Measurements from ENCODE around the gene NSDHL. TPM values are rescaled to one million over a fixed set of nuclear protein-coding genes. Genes with fewer than 3 reads are reported as not detected.
"Not testable (repeated sequence)": the region's sequence is repeated elsewhere in the genome, so short reads cannot be mapped to it uniquely, and the experiment has no call there.

The NSDHL gene
- 17.2 and 18.0 TPM in 2 replicates for total RNA-seq (2014; rRNA removed; shearing (Covaris generic))

DNA sequence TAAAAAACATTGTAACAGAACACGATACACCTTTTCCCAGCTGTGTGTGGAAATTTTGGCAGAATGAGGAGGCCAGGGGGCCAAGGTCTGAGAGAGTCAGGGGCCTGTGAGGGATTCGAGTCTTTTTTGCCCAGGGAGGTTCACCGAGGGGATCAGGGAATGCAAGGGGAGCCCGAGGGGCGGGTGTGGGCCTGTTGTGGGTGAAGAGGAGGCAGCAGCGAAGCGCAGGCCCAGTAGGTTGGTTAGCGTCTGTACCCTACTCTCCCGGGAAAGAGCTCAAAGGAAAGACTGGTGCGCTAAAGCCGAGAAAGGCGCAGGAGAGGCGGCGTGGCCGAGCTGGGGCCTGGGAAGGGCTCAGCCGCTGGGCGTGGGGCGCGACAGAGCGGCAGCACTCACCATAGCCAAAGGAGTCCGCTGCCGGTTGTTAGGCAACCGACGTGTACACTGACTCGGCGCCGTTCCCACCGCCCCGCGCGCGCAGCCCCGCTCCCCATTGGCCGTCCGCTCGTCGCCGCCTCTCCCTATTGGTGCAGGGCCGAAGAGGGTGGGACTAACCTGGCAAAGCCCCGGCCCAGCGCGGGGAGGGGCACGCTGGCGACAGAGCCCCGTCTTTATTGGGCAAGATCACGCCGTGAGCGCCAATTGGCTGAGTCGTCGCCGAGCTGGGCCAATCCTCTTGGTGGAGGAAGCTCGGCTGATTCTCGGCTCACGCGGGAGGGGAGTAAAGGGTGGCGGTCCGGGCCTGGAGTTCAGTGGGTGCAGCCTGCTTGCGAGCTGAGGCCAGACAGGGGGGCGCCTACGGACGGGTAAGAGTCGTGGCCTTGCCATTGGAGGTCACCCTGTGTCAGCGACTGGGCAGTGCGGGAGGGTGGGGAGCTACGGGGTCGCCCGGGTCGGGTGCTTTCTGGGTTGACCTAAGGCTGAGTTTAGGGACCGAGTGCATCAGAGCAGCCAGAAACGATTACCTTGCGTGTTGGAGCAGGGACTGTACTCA is at the start of gene NSDHL, which contains the start of gene CETN2:
Gene NSDHL (plus strand): TSS at position 752 of the 994 bp plus-strand sequence. CDS start 15,262 bp downstream, outside the sequence.
Gene CETN2 (minus strand): TSS at position 446 of the 994 bp plus-strand sequence. CDS start 47 bp downstream, at position 399.
- DNase-seq, result peak; percentile 97
- Histone ChIP-seq H3K36me3 (replicated peaks; ENCODE audit: control insufficient read depth, insufficient read depth, low read length) (no peaks in the 10 kb centered on the region), H3K4me3 (ENCODE audit: insufficient read depth, low read depth, low read length) (peak within 1 kb of the TSS; percentile 77), H3K27me3 (ENCODE audit: control insufficient read depth, insufficient read depth, low read length) (no peaks in the 10 kb centered on the region)

- H3K27me3 ChIP-seq (ENCODE audit: control insufficient read depth, insufficient read depth, low read length); DNase-seq; H3K4me3 ChIP-seq (ENCODE audit: insufficient read depth, low read depth, low read length); H3K36me3 ChIP-seq (replicated peaks; ENCODE audit: control insufficient read depth, insufficient read depth, low read length): not testable (repeated sequence)
Observed at GRCh38 chrX:152787062-152787461, 43.8 kb upstream of the NSDHL start.

- Histone ChIP-seq H3K4me3 (ENCODE audit: insufficient read depth, low read depth, low read length) (no peak overlapping the region), H3K27me3 (ENCODE audit: control insufficient read depth, insufficient read depth, low read length) (no peaks in the 10 kb centered on the region), H3K36me3 (replicated peaks; ENCODE audit: control insufficient read depth, insufficient read depth, low read length) (no peaks in the 10 kb centered on the region)
- DNase-seq, result no peak
Observed at GRCh38 chrX:152798945-152799344, 31.9 kb upstream of the NSDHL start.

DNA sequence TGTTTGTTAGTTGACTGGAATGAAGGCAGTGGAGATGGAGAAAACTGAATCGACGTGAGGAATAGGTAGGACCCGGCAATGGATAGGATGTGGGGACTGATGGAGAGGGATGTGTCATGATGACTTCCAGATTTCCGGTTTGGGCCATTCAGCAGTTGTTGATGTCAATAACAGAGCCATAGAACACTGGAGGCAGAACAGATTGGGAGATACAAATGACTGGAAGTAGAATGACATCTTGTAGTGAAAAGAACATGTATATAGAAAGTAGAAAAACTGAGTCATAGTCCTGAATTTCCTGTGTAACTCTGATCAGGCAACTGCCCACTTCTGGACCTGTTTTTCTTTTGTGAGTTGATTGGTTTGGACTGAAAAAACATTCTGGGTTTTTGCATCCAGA is 24.8 kb upstream of the NSDHL start:
- H3K36me3 ChIP-seq (replicated peaks; ENCODE audit: control insufficient read depth, insufficient read depth, low read length), result no peaks in the 10 kb centered on the region

GRCh38 chrX:152810403-152810802 is 20.5 kb upstream of the NSDHL start:
- DNase-seq, result no peak
- no peaks in the 10 kb centered on the region for H3K27me3 ChIP-seq (ENCODE audit: control insufficient read depth, insufficient read depth, low read length)
- no peaks in the 10 kb centered on the region for H3K36me3 ChIP-seq (replicated peaks; ENCODE audit: control insufficient read depth, insufficient read depth, low read length)
- H3K4me3 ChIP-seq (ENCODE audit: insufficient read depth, low read depth, low read length), result no peak overlapping the region

More for the DNA sequence above, 24.8 kb upstream of the NSDHL start:
- Histone ChIP-seq H3K4me3 (ENCODE audit: insufficient read depth, low read depth, low read length) (no peak overlapping the region), H3K27me3 (ENCODE audit: control insufficient read depth, insufficient read depth, low read length) (no peaks in the 10 kb centered on the region)
- DNase-seq, result no peak

GRCh38 chrX:152813206-152813605 is 17.7 kb upstream of the NSDHL start:
- H3K27me3 ChIP-seq (ENCODE audit: control insufficient read depth, insufficient read depth, low read length), result no peaks in the 10 kb centered on the region
- no peaks in the 10 kb centered on the region for H3K36me3 ChIP-seq (replicated peaks; ENCODE audit: control insufficient read depth, insufficient read depth, low read length)
- no peak for DNase-seq
- no peak overlapping the region for H3K4me3 ChIP-seq (ENCODE audit: insufficient read depth, low read depth, low read length)

- no peaks in the 10 kb centered on the region for H3K27me3 ChIP-seq (ENCODE audit: control insufficient read depth, insufficient read depth, low read length)
- no peak overlapping the region for H3K4me3 ChIP-seq (ENCODE audit: insufficient read depth, low read depth, low read length)
- H3K36me3 ChIP-seq (replicated peaks; ENCODE audit: control insufficient read depth, insufficient read depth, low read length), result no peaks in the 10 kb centered on the region
- DNase-seq, result no peak
Observed at GRCh38 chrX:152814048-152814447, 16.8 kb upstream of the NSDHL start.

DNA sequence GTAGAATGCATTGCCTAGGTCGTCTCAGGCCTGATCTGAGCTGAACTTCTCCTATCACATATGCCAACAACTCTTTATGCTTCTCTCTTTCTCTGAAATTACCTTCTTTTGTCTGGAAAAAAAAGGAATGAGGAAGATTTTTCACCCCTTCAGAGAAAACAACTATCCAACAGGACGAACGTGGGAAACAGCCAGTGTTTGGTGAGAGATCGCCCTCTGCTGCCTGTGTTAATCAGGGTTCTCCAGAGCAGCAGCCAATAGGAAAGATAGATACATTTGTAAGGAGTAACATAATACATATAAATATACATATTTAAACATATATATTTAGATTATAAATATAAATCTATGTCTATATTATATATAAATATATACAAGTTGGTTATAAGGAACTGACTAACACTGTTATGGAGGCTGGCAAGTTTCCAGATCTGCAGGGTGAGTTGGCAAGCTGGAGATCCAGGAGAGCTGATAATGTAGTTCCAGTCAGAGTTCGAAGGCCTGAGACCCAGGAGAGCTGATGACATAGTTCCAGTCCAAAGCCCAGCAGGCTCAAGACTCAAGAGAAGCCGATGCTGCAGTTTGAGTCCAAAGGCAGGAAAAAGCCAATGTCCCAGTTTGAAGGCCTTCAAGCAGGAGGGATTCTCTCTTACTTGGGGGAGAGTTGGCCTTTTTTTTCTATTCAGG is 13.6 kb upstream of the NSDHL start:
- H3K4me3 ChIP-seq (ENCODE audit: insufficient read depth, low read depth, low read length), result no peak overlapping the region
- H3K27me3 ChIP-seq (ENCODE audit: control insufficient read depth, insufficient read depth, low read length), result no peaks in the 10 kb centered on the region
- no peak for DNase-seq
- H3K36me3 ChIP-seq (replicated peaks; ENCODE audit: control insufficient read depth, insufficient read depth, low read length), result no peaks in the 10 kb centered on the region

DNA sequence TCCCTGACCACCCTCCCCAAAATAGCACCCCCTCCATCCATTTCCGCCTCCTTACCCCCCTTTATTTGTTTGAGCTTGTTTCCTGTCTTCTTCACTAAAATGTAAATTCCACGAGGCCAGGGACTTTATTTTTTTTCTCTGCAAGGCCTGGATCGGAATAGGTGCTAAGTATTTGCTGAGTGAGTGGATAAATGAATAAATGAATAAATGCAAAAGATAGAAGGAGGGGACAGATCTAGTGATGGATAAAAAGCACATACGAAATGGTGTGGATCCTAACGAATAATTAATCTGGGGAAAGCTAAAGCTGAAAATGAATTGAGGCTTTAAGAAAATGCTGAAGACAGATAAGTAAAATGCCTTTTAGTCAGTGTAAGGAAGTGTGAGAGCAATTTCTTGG is 12.5 kb upstream of the NSDHL start:
- Histone ChIP-seq H3K4me3 (ENCODE audit: insufficient read depth, low read depth, low read length) (no peak overlapping the region), H3K36me3 (replicated peaks; ENCODE audit: control insufficient read depth, insufficient read depth, low read length) (no peaks in the 10 kb centered on the region), H3K27me3 (ENCODE audit: control insufficient read depth, insufficient read depth, low read length) (no peaks in the 10 kb centered on the region; the same call in 1 of the 2 replicates)
- DNase-seq, result no peak

GRCh38 chrX:152819266-152819665 is 11.6 kb upstream of the NSDHL start:
- Histone ChIP-seq H3K36me3 (replicated peaks; ENCODE audit: control insufficient read depth, insufficient read depth, low read length) (no peaks in the 10 kb centered on the region), H3K27me3 (ENCODE audit: control insufficient read depth, insufficient read depth, low read length) (no peaks in the 10 kb centered on the region; the same call in 1 of the 2 replicates), H3K4me3 (ENCODE audit: insufficient read depth, low read depth, low read length) (no peak overlapping the region)
- no peak for DNase-seq

- Histone ChIP-seq H3K36me3 (replicated peaks; ENCODE audit: control insufficient read depth, insufficient read depth, low read length) (no peaks in the 10 kb centered on the region), H3K4me3 (ENCODE audit: insufficient read depth, low read depth, low read length) (no peak overlapping the region), H3K27me3 (ENCODE audit: control insufficient read depth, insufficient read depth, low read length) (no peaks in the 10 kb centered on the region; the same call in 1 of the 2 replicates)
- no peak for DNase-seq
Observed at GRCh38 chrX:152819732-152820131, 11.1 kb upstream of the NSDHL start.

DNA sequence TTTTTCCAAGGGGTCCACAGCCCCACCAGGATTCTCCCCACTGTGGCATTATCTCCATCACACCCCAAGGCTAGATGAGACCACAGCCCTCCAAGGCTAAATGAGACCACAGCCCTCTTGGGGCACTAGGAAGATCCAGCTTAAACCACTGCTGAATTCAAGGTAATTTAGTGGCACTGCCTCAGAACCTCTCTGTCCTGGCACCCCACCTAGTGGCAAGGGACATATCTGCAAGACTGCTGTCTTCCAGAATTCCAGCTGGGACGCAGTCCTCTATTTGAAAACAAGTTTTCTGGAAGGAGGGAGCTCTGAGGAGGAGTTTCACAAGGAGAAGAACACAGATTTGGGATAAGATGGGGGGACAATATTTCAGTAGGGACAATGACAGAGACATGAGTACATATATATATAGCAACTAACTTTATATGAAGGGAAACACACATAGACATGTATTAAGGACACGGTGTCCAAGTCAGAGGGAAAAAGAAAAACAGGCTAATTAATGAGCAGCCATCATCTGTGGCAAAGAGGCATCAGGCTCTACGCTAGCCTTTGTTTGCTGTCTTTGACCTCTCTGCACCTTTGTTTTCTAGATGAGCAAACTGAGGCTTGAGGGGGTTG is 9.6 kb upstream of the NSDHL start:
- Histone ChIP-seq H3K27me3 (ENCODE audit: control insufficient read depth, insufficient read depth, low read length) (no peaks in the 10 kb centered on the region; the same call in 1 of the 2 replicates), H3K4me3 (ENCODE audit: insufficient read depth, low read depth, low read length) (no peak overlapping the region), H3K36me3 (replicated peaks; ENCODE audit: control insufficient read depth, insufficient read depth, low read length) (no peaks in the 10 kb centered on the region)
- DNase-seq, result peak; percentile 40

DNA sequence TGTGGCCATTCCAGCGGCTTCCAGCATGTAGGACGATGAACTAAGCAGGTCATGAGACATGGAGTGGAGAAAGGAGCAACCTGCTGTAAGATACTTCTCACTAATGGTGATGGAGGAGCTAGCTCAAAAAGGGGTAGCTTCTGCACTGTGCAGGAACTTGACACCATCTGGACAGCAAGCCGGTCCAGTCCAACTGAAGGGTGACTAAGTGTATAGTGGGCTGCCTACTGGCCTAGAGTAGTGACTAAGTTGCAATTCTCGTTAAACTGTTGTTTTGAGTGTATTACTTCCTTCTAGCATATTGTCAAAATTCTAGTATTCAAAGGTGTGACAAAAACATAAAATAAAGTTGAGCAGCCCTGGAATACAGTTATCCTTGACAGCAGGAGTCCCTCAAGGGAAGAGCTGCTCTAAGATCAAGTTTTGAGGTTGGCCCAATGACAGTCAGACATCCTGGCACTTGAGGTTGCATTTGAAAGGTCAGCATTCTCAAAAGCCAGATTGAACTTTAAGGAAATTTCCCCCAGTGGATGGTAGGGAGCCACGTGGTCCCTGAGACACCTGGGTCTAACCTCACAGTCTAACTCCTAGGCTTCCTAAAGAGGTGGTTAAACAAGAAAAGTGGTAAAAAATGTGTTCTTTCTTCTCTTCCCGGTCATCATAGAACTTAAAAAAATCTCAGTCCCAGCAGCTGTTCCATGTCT is 8.3 kb upstream of the NSDHL start:
- H3K4me3 ChIP-seq (ENCODE audit: insufficient read depth, low read depth, low read length), result no peak overlapping the region
- no peak for DNase-seq
- no peaks in the 10 kb centered on the region; the same call in 1 of the 2 replicates for H3K27me3 ChIP-seq (ENCODE audit: control insufficient read depth, insufficient read depth, low read length)
- H3K36me3 ChIP-seq (replicated peaks; ENCODE audit: control insufficient read depth, insufficient read depth, low read length), result no peaks in the 10 kb centered on the region

DNA sequence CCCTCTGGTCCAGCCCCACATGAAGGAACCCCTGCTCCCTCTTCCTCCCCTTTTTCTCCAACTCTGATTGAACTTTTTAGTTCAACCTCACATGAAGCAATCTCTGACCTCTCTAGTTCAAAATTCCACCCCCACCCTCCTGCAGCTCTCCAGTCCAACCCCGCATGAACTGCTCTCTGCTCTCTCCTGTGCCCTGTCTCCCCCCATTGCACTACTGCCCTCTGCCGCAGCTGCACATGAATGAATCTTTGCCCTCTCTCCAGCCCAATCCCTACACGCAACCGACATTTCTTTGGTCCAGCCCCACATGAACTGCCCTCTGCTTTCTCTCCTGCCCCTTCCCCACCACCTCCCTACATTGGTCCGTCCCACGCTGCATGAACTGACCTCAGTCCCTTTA is 7.2 kb upstream of the NSDHL start:
- no peaks in the 10 kb centered on the region; the same call in 1 of the 2 replicates for H3K27me3 ChIP-seq (ENCODE audit: control insufficient read depth, insufficient read depth, low read length)
- H3K4me3 ChIP-seq (ENCODE audit: insufficient read depth, low read depth, low read length), result no peak overlapping the region
- H3K36me3 ChIP-seq (replicated peaks; ENCODE audit: control insufficient read depth, insufficient read depth, low read length), result no peaks in the 10 kb centered on the region
- no peak for DNase-seq
